GM08714 (cell line): ENCODE results near the gene TCF4.

Experiments
- H3K4me3 ChIP-seq: fragments of 200-500 bp; sonication (Bioruptor generic); 2 replicates; pipeline ENCODE4 v1.5.1; 2014; ENCODE audit warnings: mild to moderate bottlenecking, low read length, inconsistent platforms
- ZNF274 ChIP-seq: IDR thresholded peaks from 2 replicates; pipeline ENCODE4 v1.6.1; 2012; ENCODE audit warnings: mild to moderate bottlenecking, low read depth, low read length

Gene TCF4

GRCh38 chr18:55405475-55405874 lies 182.5 kb downstream of the TCF4 start:
- no peak overlapping the region for H3K4me3 ChIP-seq

GRCh38 chr18:55404832-55405465 lies 183.0 kb downstream of the TCF4 start:
- H3K4me3 ChIP-seq = no peak overlapping the region
- no peak for TF ChIP-seq ZNF274

More at GRCh38 chr18:55405475-55405874, 182.5 kb downstream of the TCF4 start:
- no peak for TF ChIP-seq ZNF274

GRCh38 chr18:55404136-55404830 lies 183.7 kb downstream of the TCF4 start:
- no peak for TF ChIP-seq ZNF274
- no peak overlapping the region for H3K4me3 ChIP-seq

- no peak for TF ChIP-seq ZNF274
- no peak overlapping the region for H3K4me3 ChIP-seq
Measured at GRCh38 chr18:55403421-55403949, 184.5 kb downstream of the TCF4 start.

GRCh38 chr18:55402731-55403405 lies 185.1 kb downstream of the TCF4 start:
- no peak overlapping the region for H3K4me3 ChIP-seq
- no peak for TF ChIP-seq ZNF274

- no peak for TF ChIP-seq ZNF274
- no peak overlapping the region for H3K4me3 ChIP-seq
Measured at GRCh38 chr18:55401638-55402191, 186.3 kb downstream of the TCF4 start.

GRCh38 chr18:55400590-55401541 lies 187.1 kb downstream of the TCF4 start:
- no peak overlapping the region for H3K4me3 ChIP-seq
- no peak for TF ChIP-seq ZNF274

GRCh38 chr18:55400081-55400480 lies 187.9 kb downstream of the TCF4 start:
- no peak overlapping the region for H3K4me3 ChIP-seq
- no peak for TF ChIP-seq ZNF274

- no peak for TF ChIP-seq ZNF274
- no peak overlapping the region for H3K4me3 ChIP-seq
Measured at GRCh38 chr18:55398858-55399257, 189.1 kb downstream of the TCF4 start.

GRCh38 chr18:55396979-55397378 lies 191.0 kb downstream of the TCF4 start:
- no peak for TF ChIP-seq ZNF274
- no peak overlapping the region for H3K4me3 ChIP-seq

GRCh38 chr18:55396267-55396905 lies 191.6 kb downstream of the TCF4 start:
- H3K4me3 ChIP-seq = no peak overlapping the region
- TF ChIP-seq ZNF274 = no peak

- no peak for TF ChIP-seq ZNF274
- H3K4me3 ChIP-seq = no peak overlapping the region
Measured at GRCh38 chr18:55395799-55396198, 192.2 kb downstream of the TCF4 start.

GRCh38 chr18:55390898-55391297 lies 197.1 kb downstream of the TCF4 start:
- TF ChIP-seq ZNF274 = no peak
- H3K4me3 ChIP-seq = no peak overlapping the region
